NCI-H1105 (cell line): ENCODE measurements around the gene NCOR2.

Experiments
- DNase-seq: peaks from one replicate; lab custom pipeline; 2025; lab: John Stamatoyannopoulos, UW

NCOR2 gene

DNA sequence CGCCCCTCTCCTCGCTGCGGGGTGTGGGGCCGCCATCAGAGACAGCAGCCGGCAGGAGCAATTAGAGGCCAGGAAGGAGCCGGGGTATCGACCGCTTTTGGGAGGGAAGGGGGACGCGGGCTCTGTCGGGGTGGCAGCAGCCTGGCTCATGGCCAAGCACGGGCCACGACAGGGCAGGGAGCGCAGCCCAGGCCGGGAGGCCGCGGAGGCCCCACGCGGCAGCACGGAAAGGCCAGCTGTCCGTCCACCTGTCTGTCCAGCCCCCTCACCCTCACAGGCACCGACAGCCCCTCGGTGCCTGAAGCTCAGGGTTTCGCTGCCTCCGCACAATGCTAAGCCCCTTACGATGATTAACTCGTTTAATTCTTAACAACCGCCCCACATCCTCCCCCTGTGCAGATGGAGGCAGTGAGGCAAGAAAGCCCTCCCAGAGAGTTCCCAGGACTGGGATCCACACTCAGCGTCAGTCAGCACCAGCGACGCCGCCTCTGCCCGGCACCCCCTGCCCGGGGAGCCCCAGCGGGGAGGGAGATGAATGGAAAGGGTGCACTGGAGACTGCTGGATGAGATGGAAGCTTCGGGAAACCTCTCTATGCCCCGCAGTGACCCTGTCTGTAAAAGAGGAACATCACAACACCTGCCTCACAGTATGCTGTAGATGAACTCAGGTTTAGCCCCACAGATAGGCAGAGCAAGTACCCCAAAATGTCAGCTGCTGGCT lies 23.7 kb downstream of the NCOR2 start:
- peak; percentile 66 for DNase-seq

DNA sequence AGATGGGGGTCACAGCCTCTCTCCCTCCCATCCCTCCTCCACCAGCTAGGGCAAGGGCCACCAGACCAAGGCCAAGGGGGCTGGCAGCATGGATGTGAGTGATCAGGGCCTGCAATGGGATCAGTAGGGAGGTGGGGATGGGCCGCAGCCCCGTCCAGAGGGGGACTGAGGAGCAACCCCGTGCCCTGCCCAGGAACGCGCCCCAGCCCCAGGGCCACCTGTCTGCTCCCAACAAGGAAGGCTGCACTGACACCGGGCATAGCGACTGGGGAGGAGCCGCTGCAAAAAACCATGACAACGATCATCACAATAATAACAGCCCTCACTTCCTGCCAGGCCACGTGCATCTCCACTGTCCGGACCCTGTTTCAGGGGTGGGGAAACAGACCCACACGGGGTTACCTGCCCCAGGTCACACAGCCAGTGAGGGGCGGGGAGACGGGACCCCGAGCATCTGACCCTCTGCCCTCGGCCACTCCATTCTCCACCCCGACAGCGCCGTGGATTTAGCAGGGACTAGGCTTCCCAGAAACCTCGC lies 24.3 kb downstream of the NCOR2 start:
- DNase-seq = peak; percentile 66

GRCh38 chr12:124542021-124542949 lies 25.1 kb downstream of the NCOR2 start:
- no peak for DNase-seq

DNA sequence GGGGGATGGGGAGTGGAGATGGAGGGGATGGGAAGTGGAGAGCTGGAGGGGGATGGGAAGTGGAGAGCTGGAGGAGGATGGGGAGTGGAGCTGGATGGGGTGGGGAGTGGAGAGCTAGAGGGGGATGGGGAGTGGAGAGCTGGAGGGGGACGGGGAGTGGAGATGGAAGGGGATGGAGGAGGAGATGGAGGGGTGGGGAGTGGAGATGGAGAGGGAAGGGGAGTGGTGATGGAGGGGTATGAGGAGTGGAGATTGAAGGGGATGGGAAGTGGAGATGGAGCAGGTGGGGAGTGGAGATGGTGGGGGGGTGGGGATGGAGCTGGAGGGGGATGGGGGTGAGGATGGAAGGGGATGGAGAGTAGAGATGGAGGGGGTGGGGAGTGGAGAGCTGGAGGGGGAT lies 26.1 kb downstream of the NCOR2 start:
- no peak for DNase-seq

GRCh38 chr12:124539084-124540041 lies 28.0 kb downstream of the NCOR2 start:
- no peak for DNase-seq

DNA sequence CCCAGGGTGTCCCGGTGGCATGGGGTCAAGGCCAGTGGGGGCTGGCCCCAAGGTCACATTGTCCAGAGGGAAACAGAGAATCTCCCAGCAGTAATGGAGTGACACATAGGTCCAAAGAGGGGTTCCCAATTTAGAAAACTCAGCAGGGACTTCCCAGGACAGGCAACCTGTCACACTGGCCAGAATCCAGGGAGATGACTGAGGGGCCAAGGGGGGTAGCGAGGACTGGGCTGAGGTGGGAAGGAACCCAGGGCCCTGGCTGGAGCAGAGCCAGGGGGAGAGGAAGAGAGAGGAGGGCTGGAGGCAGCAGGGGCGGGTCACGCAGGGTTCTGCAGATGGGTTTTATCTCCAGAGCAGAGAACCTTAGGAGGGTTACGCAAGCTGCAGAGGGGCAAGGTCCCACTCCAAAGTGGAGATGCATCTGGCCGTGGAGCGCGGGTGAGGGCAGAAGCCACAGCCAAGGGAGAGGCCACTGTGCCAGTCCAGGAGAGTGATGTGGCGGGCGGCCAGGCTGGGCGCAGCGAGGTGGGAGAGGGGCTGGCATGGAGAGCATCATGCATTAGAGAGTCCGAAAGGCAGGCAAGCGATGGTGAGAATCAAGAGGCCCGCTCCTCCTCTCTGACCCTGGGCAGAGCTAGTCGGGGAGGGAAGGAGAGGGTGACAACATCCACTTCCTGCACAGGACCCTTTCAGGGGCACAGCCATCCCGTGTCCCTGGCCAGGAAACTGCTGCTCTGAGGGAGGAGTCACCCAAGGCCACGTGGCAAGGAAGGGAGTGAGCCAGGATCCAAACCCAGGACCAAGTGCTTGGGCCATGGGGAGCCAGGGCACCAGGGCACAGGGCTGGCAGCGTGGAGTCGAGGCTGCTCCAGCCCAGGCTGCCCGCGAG lies 29.0 kb downstream of the NCOR2 start:
- no peak for DNase-seq

DNA sequence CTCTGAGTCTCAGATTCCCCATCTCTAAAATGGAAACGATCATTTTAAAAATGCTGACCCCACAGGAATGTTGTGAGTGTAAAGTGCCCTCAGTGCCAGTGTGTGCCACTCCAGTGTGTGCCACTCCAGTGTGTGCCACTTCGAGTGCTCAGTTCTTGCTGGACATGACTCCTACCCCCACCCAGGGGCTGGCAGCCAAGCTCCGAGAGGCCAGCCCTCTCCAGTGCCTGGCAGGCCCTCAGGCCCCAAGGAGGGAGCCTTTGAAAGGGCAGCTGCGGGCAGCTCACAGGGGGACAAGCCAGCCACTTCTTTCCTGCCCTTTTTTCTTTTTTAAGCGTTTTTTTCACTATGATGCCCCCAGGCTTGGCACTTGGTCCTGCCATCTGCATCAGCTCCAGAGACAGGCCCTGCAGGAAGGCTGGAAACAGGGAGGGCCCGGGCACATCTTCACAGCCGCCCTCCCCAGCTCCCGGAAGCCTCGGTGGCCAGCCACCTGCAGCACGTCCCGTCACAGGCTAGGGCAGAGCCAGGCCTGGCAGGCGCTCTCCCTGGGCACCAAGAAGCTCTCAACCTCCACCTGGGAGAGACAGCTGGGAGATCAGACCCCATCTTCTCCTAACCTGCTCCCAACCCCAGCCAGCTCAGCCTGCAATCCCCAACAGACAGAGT lies 29.8 kb downstream of the NCOR2 start:
- DNase-seq = no peak

DNA sequence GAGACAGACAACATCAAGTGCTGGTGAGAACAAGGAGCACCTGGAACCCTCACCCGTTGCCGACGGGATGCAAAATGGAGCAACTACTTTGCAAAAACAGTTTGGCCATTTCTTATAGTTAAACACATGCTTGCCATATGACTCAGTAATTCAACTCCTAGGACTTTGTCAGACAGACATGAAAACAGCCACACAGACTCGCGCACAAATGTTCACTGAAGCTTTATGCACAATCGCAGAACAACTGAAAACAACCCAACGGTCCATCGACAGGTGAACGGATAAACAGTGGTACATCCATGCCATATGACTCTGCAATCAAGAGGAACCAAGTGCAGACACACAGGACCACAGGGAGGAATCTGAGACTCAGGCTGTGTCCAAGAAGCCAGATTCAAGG lies 30.8 kb downstream of the NCOR2 start:
- no peak for DNase-seq

DNA sequence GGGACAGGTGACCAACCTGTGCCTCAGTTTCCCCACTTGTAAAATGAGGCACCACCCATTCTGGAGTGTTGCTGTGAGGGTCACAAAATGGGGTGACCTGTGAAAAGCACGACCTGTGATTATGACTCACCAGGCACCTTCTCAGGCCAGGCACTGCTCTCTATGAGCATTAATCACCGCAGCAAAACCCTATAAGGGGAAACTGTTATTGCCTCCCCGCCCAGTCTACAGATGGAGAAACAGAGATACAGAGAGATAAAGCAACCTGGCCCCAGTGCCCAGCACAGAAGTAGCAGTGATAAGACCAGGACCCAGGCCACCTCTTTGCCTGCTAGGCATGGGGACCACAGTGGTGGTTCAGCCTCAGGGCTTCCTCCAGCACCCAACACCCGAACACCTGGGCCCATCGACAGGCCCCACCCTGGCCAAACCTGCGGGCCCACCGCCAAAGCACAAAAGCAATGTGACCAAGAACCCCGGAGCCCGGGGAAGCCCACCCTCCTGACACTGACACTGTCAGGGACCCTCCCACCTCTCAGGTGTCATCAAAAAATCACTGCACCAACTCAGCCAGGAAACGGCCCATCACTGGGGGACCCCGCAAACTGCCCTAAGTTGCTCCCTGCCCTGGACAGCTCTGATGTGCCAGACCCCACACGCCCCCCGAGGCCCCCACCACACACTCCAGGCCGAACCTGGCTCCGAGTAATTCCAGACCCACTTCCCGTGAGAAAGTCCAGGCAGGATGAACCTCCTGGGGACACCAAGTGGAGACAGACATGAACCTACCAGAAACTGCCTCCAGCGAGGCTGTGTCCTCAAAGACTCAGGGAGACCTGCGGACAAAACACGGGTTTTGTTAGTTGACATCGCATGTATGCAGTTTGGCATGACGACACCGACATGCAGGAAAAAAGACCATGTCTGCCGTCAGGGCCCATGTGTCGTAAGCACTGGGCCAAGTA lies 32.4 kb downstream of the NCOR2 start:
- no peak for DNase-seq

DNA sequence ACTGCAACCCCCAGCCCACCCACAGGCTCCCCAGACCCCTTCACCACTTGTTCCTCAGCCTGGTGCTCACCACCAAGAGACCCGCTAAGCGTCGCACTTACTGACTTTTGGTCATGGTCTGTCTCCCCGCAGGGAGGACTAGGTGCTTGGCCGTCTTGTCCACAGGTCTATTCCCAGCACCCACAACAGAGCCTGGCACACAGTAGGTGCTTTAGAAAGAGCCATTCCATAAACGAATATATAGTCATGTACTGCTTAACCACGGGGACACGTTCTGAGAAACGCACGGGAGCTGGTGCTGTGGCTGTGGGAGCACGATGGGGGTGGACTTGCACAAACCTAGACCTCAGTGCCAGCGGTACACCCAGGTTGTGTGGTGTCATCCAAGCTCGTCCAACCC lies 34.0 kb downstream of the NCOR2 start:
- no peak for DNase-seq

DNA sequence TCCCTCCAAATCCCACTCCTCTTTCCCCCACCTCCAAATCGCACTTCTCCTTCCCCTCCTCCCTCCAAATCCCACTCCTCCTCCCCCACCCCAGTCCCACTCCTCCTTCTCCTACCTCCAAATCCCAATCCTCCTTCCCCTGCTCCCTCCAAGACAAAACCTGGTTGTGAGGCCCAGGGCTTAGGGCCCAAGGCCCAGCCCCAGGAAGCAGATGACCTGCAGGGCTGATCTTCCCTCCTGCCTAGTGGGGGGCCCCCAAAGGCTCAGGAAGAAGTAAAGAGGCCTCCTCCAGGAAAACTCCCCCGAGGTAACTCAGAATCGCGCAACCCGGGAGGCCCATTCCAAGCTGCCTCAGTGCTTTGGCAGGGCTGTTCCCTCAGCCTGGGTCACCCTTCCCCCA lies 34.4 kb downstream of the NCOR2 start:
- DNase-seq = no peak

DNA sequence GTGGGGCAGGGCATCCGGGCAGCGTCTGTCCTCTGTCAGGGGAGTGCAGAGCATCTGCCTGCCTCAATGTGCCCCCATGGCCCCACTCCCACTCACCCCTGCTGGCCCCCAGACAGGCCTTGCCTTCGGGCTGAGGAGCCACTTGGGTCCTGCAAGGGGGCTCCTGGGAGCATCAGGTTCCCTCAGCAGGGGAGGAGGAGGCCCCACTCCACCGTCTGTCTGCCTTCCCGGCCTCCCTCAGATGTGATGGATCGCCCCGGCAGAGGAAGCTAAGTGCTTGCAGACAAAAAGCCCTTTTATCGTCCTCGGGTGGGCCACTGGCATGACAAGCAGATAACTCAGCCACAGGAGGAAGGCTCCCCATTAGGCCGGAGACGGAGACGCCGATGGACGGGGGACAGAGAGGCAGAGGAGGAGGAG lies 35.1 kb downstream of the NCOR2 start:
- no peak for DNase-seq

GRCh38 chr12:124531906-124532305 lies 35.5 kb downstream of the NCOR2 start:
- no peak for DNase-seq

GRCh38 chr12:124531281-124531745 lies 36.1 kb downstream of the NCOR2 start:
- DNase-seq = peak; percentile 81

- no peak for DNase-seq
Measured at GRCh38 chr12:124530637-124531263, 36.7 kb downstream of the NCOR2 start.

GRCh38 chr12:124529565-124530276 lies 37.7 kb downstream of the NCOR2 start:
- no peak for DNase-seq

DNA sequence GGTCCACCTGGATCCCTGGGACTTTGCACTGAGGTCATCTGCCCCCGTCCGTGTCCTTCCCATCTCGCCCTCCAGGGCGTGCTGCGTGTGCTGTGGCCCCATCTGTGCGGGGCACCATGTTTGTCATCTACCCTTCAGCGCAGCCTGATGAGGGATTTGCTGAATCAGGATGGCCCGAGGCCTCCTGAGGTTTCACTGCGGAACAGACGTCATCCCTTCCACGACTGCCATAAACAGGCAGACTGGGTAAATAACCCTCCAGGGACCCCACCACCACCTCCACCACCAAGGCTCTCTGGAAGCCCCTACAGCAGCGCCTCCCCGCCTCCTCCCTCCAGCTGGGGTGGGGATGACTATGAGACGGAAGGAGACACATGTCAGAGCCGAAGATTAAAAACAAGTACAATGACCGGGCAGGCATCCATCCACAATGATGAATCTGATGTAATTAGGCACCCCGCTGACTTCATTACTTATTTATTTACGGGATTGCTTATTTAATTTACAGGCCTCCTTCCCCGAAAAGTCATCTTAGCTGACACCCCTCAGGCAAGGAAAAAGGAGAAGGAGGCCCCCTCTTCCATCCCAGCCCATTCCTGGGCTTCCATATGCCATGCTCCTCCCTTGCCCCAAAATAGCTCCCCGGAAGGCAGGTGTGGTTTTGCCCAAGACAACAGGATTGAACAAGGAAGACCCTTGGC lies 39.4 kb downstream of the NCOR2 start:
- DNase-seq = peak; percentile 42
